Ishikawa (cell line): ENCODE data around the gene RAB44.

Source experiments
- CEBPB ChIP-seq: IDR thresholded peaks from 2 replicates; pipeline ENCODE4 v1.6.1; 2012
- CREB1 ChIP-seq: IDR thresholded peaks from 2 replicates; pipeline ENCODE4 v1.6.1; 2012; ENCODE audit warnings: low read depth
- EP300 ChIP-seq: IDR thresholded peaks from 2 replicates; pipeline ENCODE4 v1.6.1; 2012; ENCODE audit warnings: borderline replicate concordance
- MAX ChIP-seq: IDR thresholded peaks from 2 replicates; pipeline ENCODE4 v1.6.1; 2012
- NFIC ChIP-seq: IDR thresholded peaks from 2 replicates; pipeline ENCODE4 v1.6.1; 2012
- RAD21 ChIP-seq: IDR thresholded peaks from 2 replicates; pipeline ENCODE4 v1.6.1; 2012; ENCODE audit warnings: low read depth
- REST ChIP-seq: IDR thresholded peaks from 2 replicates; pipeline ENCODE4 v1.6.1; 2012; ENCODE audit warnings: low read depth, mild to moderate bottlenecking
- TAF1 ChIP-seq: IDR thresholded peaks from 2 replicates; pipeline ENCODE4 v1.6.1; 2012; ENCODE audit warnings: low read depth, mild to moderate bottlenecking
- USF1 ChIP-seq: IDR thresholded peaks from 2 replicates; pipeline ENCODE4 v1.6.1; 2012

- TF ChIP-seq RAD21 (no peak), CREB1 (no peak), EP300 (no peak), REST (no peak), NFIC (no peak), USF1 (no peak), TAF1 (no peak), MAX (no peak), CEBPB (no peak)
Observed at GRCh38 chr6:36700831-36701230, 3.2 kb downstream of the RAB44 start.
